Superior temporal gyrus (tissue), 1 donor: ENCODE data around the gene ZBTB49.
"Not testable (repeated sequence)": the region's sequence is repeated elsewhere in the genome, so short reads cannot be mapped to it uniquely, and the experiment has no call there.

ENCODE experiments used
- DNase-seq: peaks from one replicate; pipeline ENCODE4 v3.0.0-alpha.2; 2016; ENCODE audit errors: extremely low spot score

Gene ZBTB49

GRCh38 chr4:4326166-4326565 is 36.1 kb downstream of the ZBTB49 start:
- no peak for DNase-seq

GRCh38 chr4:4327652-4328121 is 37.6 kb downstream of the ZBTB49 start:
- DNase-seq, result no peak

- DNase-seq, result no peak
Measured at GRCh38 chr4:4328206-4328605, 38.2 kb downstream of the ZBTB49 start.

GRCh38 chr4:4328840-4329239 is 38.8 kb downstream of the ZBTB49 start:
- DNase-seq, result no peak

- DNase-seq, result no peak
Measured at GRCh38 chr4:4329496-4329895, 39.4 kb downstream of the ZBTB49 start.

GRCh38 chr4:4330794-4331193 is 40.7 kb downstream of the ZBTB49 start:
- DNase-seq, result no peak

GRCh38 chr4:4332529-4332928 is 42.5 kb downstream of the ZBTB49 start:
- no peak for DNase-seq

GRCh38 chr4:4333265-4333706 is 43.2 kb downstream of the ZBTB49 start:
- DNase-seq, result no peak

- DNase-seq, result peak; percentile 72
Measured at GRCh38 chr4:4334798-4335520, 44.9 kb downstream of the ZBTB49 start.

- DNase-seq, result no peak
Measured at GRCh38 chr4:4338210-4339001, 48.4 kb downstream of the ZBTB49 start.

- DNase-seq, result no peak
Measured at GRCh38 chr4:4339504-4340085, 49.5 kb downstream of the ZBTB49 start.

- DNase-seq, result no peak
Measured at GRCh38 chr4:4341861-4342650, 52.0 kb downstream of the ZBTB49 start.

- DNase-seq, result no peak
Measured at GRCh38 chr4:4343038-4343437, 53.0 kb downstream of the ZBTB49 start.

- DNase-seq, result no peak
Measured at GRCh38 chr4:4344915-4345527, 55.0 kb downstream of the ZBTB49 start.

GRCh38 chr4:4347585-4347984 is 57.5 kb downstream of the ZBTB49 start:
- DNase-seq, result no peak

- not testable (repeated sequence) for DNase-seq
Measured at GRCh38 chr4:4348585-4348984, 58.5 kb downstream of the ZBTB49 start.

GRCh38 chr4:4349867-4350266 is 59.8 kb downstream of the ZBTB49 start:
- no peak for DNase-seq

GRCh38 chr4:4350909-4351308 is 60.9 kb downstream of the ZBTB49 start:
- no peak for DNase-seq

- DNase-seq, result no peak
Measured at GRCh38 chr4:4355302-4355701, 65.3 kb downstream of the ZBTB49 start.

- no peak for DNase-seq
Measured at GRCh38 chr4:4356106-4357041, 66.3 kb downstream of the ZBTB49 start.
